Stimulated activated CD4-positive, alpha-beta T cell treated with anti-CD3 and anti-CD28 coated beads, Interleukin-1b, Interleukin-23, amount 100 ng/mL, for 1 hour (primary cell): ENCODE results near the gene PLA2G15.

Experiments used
- DNase-seq, 2 donors: peaks; one replicate each; pipeline ENCODE4 v3.0.0-alpha.2; 2020; ENCODE audit warnings: low read depth in 2 of 2

PLA2G15 gene

GRCh38 chr16:68298312-68298711 lies 53.1 kb downstream of the PLA2G15 start:
- DNase-seq = no peak

DNA sequence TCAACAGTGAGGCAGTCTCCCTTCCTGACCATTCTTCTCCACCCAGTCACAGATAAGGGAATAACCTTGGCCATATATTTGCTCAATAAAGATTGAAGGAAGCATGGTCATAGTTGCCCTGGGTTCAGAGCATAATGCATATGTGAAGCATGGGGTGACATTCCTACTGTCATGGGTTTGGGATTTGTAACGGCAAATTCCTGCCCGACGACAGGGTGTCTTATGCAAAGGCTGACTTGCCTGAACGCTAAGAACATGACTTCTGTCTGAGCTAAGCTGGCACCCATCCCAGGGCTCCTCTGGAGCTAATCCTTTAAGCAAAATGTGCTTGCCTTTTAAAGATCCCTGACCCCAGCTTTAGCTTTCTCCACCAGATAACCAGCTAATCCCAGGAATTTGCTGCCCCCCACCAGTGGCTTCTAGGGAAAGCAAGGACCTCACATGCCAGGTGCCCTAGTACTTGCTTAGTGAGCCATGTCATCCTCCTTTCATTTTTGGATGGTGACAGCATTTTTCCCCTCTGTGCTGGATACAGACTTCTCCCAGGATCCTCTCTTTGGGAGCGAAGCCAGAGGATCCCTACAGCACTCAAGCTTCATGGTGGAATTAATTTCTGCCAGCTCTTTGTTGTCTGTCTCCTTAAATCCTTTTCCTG lies 53.9 kb downstream of the PLA2G15 start:
- DNase-seq = no peak

GRCh38 chr16:68299571-68300453 lies 54.6 kb downstream of the PLA2G15 start:
- no peak for DNase-seq

DNA sequence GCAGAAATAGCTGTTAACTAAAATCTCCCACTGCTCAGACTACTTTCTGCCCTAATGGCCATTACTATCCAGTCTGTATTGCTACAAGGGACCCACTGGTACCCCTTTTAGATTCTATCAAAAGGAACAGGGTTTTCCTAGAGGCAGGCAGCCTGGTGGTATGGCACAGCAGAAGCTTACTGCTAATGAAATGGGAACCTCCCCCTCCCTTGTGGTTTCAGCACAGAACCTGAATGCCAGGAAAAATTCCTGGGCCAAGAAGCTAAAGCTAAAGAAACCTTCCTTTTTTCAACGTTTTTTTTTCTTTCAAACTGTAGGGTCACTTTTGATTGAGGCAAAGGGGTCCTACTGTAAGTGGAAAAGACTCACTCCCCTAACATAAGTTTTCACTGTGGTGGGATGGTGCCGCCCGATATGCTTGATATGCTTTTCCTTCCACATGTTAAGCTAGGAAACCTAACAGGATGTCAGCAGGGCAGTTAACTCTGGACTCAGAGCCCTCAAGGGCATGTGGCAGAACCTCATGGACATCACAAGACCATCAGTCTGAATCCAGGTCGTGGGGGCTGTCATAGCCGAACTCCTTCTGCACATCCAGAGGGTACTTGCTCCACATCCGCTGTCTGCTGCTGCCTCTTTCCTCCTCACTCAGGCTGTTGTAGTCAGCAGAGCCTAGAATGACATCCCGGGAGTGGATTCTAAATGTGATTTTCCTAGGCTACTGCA lies 55.7 kb downstream of the PLA2G15 start:
- DNase-seq = no peak

DNA sequence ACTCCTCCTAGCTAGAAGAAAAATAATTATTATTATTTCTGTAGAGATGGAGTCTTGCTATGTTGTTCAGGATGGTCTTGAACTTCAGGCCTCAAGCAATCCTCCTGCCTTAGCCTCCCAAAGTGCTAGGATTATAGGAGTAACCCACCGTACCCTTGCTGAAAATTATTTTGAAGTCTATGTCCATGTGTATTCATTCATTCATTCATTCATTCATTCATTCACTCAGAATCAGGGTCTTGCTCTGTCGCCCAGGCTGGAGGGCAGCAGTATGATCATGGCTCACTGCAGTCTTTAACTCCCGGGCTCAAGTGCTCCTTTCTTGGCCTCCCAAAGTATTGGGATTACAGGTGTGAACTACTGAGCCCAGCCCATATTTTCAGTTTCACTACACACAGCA lies 61.5 kb downstream of the PLA2G15 start:
- DNase-seq = no peak

- no peak for DNase-seq
Observed at GRCh38 chr16:68309799-68310198, 64.6 kb downstream of the PLA2G15 start.

DNA sequence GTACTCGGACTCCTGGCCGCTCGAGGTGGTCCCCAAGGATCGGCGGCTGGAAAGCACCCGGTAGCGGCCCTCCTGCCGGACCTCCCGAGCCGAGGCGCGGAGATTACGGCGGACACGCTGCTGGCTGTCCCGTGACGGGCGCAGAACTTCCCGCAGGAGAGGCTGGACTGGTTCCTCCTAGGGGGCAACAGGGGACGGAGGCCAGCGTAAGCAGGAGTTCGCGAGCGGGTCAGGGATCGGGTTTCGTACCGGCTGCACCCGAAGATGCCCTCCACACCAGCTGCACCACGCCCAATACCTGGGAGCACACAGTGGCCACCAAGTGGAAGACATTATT lies 65.2 kb downstream of the PLA2G15 start:
- no peak for DNase-seq
